LNCaP clone FGC (cell line): Measurements from ENCODE around the gene SPTBN1.
A peak's percentile ranks its signal among the peaks of the same experiment; 100 is the strongest.

Source experiments
- DNase-seq: peaks from one replicate; pipeline ENCODE4 v3.0.0-alpha.2; 2011; ENCODE audit warnings: low read depth
- H3K4me3 ChIP-seq: 2 replicates; pipeline ENCODE4 v1.5.1; 2011; ENCODE audit warnings: mild to moderate bottlenecking, low read depth, low read length, control low read depth
- TF ChIP-seq, protein P1 (sequence below): IDR thresholded peaks from 2 replicates; pipeline ENCODE4 v1.5.1; 2012; ENCODE audit warnings: mild to moderate bottlenecking; ENCODE audit not compliant: control insufficient read depth, insufficient read depth; ENCODE audit errors: extremely low read depth

SPTBN1 gene

DNA sequence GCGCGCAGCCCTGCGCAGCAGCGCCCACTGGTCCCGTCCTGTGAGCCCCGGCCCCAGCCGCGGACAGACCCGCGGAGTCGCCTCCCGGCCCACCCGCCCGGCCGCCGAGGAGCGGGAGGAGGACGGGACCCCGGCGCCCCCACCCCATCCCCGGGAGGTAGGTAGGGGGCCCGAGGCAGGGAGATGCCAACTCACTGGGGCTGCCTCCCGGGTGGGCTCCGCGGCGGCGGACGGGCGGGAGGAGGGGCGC is 160 bp downstream of the SPTBN1 start:
- TF ChIP-seq, protein P1, sequence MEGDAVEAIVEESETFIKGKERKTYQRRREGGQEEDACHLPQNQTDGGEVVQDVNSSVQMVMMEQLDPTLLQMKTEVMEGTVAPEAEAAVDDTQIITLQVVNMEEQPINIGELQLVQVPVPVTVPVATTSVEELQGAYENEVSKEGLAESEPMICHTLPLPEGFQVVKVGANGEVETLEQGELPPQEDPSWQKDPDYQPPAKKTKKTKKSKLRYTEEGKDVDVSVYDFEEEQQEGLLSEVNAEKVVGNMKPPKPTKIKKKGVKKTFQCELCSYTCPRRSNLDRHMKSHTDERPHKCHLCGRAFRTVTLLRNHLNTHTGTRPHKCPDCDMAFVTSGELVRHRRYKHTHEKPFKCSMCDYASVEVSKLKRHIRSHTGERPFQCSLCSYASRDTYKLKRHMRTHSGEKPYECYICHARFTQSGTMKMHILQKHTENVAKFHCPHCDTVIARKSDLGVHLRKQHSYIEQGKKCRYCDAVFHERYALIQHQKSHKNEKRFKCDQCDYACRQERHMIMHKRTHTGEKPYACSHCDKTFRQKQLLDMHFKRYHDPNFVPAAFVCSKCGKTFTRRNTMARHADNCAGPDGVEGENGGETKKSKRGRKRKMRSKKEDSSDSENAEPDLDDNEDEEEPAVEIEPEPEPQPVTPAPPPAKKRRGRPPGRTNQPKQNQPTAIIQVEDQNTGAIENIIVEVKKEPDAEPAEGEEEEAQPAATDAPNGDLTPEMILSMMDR, result no peak
- no peak for DNase-seq
- peak overlapping the region; percentile 45 for H3K4me3 ChIP-seq

DNA sequence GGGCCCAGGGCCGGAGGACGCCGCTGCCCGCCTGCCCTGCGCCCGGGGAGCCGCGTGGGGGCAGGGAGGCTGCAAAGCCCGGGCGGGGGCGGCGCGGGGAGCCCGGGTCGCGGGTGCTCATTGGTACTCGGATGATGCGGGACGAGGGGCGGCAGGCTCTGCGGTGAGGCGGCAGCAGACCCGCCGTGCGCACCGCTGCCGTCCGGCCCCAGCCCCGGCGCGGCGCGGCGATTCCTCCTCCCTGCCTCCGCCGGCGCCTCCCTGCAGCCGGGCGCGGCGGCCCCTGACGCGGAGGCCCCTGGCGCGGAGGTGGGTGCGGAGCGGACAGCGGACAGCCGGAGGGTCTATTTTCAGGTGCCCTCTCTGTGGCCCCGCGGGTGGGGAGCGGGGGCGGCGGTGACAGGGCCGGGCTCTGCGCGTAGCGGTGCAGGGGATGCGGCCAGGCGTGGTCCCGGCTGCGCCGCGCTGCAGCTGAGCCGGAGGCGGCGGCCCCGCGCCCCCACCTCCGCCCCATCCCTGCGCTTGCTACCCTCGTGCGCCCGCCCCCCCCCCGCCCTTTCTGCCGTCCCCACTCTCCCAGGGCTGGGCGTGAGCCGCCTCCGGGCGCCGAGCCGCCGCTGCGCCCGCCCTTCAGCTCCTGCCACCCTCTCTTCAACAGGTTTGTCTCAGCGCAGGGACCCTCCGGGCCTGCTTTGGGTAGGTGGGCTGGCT is 640 bp downstream of the SPTBN1 start:
- no peak for DNase-seq
- TF ChIP-seq, protein P1, result no peak
- peak overlapping the region; percentile 45 for H3K4me3 ChIP-seq

DNA sequence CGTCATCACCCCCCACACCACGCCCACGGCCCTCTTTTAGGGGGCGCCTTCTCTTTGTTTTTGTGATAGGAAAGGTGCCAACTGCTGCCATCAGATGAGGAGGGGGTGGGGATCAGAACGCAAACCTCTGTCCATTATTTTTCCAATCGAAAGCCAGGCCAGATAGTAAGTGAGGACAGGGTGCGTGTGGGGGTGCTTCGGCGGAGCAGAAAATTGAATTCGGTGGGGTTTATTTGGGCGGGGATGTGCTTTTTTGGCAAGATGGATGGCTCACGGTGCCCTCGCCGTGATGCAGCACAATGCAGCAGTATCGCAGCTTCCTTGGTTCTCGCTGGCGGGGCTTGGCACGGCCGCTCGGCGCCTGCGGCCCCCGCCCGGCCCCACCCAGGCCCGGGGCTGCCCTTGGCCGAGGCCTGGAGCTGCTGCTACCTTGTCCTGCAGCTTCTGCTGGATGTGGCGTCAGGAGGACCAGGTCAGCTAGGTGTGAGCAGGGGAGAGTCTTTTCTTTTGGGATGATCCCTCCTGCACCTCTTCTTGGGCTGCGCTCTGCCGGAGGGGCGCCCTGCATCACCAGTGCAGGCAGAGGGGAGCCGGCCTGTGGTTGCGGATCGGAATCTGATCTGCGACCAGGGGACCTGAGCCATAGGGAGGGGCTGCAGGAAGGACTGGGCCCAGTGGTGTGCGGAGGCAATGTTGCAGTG is 1.3 kb downstream of the SPTBN1 start:
- DNase-seq, result no peak
- peak overlapping the region; percentile 31 for H3K4me3 ChIP-seq

DNA sequence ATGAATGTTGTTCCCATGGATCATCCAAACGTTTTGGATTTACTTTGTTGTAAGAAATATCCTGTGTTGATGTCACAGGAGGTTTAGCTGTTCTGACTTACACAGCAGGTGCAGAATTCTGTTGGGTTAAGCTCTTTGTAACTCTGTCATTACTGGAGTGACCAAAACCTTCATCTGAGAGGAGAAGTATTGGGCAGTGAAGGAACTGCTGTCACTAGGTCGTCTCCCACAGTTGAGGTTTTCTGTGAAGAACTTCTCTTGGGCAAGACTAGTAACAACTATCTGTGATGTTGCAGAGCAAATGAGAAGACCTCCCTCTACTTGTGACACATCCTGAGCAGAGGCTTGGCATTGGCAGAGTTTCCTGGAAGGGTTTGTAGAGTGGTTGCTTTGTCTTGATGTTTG is 2.9 kb downstream of the SPTBN1 start:
- no peak overlapping the region for H3K4me3 ChIP-seq
- DNase-seq, result no peak
- TF ChIP-seq, protein P1, result no peak

More for the DNA sequence above, 1.3 kb downstream of the SPTBN1 start:
- TF ChIP-seq, protein P1, result no peak

DNA sequence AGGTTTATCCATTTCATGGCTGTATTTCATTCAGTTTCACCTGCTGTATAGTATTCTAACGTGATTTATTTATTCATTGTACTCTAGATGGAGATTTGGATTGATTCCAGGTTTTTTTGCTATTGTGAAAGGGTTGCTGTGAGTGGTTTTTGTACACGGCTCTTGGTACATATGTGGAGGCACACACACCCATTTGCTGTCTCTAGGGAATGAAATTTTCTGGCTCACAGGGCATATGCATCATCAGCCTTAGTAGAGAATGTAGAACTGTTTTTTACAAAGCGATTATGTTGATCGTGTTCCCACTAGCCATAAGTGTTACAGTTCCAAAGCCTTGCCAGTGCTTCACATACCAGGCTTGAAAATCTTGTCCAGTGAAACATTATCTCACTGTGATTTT is 5.1 kb downstream of the SPTBN1 start:
- TF ChIP-seq, protein P1, result no peak
- no peak overlapping the region for H3K4me3 ChIP-seq
- no peak for DNase-seq

DNA sequence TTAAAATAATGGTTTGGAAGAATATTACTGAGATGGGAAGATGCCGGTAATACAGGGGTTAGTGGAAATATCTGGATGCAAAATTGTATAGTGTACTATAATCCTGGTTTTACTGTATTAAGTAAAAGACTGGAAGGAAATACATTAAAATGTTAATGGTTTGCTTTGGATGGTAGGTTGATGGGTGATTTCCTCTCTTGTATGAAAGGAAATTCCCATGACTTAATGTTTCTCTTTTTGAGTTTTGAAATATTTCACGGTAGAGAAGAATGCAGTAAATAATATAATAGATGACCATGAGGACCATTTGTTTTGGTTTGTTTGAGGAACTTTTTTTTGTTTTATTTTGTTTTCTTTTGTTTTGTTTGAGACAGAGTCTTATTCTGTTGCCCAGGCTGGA is 8.2 kb downstream of the SPTBN1 start:
- no peak for DNase-seq
- H3K4me3 ChIP-seq, result no peak overlapping the region
- TF ChIP-seq, protein P1, result no peak

DNA sequence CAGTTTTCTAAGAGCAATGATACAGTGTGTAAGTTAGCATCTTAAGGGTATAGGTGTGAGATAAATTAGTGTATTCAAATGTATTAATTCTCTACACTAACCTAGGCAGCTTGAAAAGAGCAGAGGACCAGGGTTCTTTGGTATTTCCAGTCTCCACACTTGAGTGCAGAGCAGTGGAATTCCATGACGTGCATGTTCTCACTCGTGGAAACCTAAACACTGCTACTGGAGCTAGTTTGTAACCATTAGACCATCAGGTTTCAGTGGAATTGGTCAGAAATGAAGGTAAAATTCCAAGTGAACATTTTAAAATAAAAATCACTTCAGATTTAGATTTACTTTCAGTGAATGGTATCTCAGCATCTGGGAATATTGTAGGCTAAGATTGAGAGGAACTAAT is 9.0 kb downstream of the SPTBN1 start:
- no peak for DNase-seq
- H3K4me3 ChIP-seq, result no peak overlapping the region
- TF ChIP-seq, protein P1, result no peak
